Kidney epithelial cell (primary cell): ENCODE results near the gene PITRM1. TPM values are rescaled to one million over a fixed set of nuclear protein-coding genes. Genes with fewer than 3 reads are reported as not detected.

Source experiments
- DNase-seq: peaks from one replicate; pipeline ENCODE4 v3.0.0-alpha.2; 2010; ENCODE audit warnings: low read depth
- H3K27me3 ChIP-seq: 2 replicates; pipeline ENCODE4 v1.6.0; 2011; ENCODE audit warnings: low read length; ENCODE audit not compliant: control insufficient read depth, insufficient read depth
- H3K36me3 ChIP-seq: 2 replicates; pipeline ENCODE4 v1.5.1; 2011; ENCODE audit warnings: low read length; ENCODE audit not compliant: control insufficient read depth, insufficient read depth
- H3K4me3 ChIP-seq: 2 replicates; pipeline ENCODE4 v1.5.1; 2011; ENCODE audit warnings: low read depth, mild to moderate bottlenecking, control low read depth, low read length
- CTCF ChIP-seq: IDR thresholded peaks from 2 replicates; pipeline ENCODE4 v1.5.1; 2011; ENCODE audit warnings: mild to moderate bottlenecking, moderate library complexity, low read length, control low read depth, inconsistent platforms; ENCODE audit not compliant: insufficient read depth, poor library complexity, severe bottlenecking
- total RNA-seq: library from RNA; depleted of rRNA; stranded (reverse); fragments of >200 nt; gene quantifications from 2 replicates; pipeline ENCODE4 v1.2.3, GENCODE V29; 2015

PITRM1 gene
- total RNA-seq, 1 donor from 2014 or later, result 74.1 TPM

GRCh38 chr10:3129581-3130340 is 42.8 kb downstream of the PITRM1 start:
- DNase-seq, result no peak
- Histone ChIP-seq H3K27me3 (no peaks in the 10 kb centered on the region), H3K36me3 (peaks cover 6% of the 10 kb centered on the region), H3K4me3 (no peak overlapping the region)
- TF ChIP-seq CTCF, result no peak

- DNase-seq, result no peak
- Histone ChIP-seq H3K36me3 (peaks cover 4% of the 10 kb centered on the region), H3K4me3 (no peak overlapping the region), H3K27me3 (no peaks in the 10 kb centered on the region)
- TF ChIP-seq CTCF, result no peak
Observed at GRCh38 chr10:3128379-3129130, 44.0 kb downstream of the PITRM1 start.

GRCh38 chr10:3127921-3128320 is 44.7 kb downstream of the PITRM1 start:
- no peak for DNase-seq
- Histone ChIP-seq H3K36me3 (peaks cover 4% of the 10 kb centered on the region), H3K27me3 (no peaks in the 10 kb centered on the region), H3K4me3 (no peak overlapping the region)
- TF ChIP-seq CTCF, result no peak

- no peak overlapping the region for H3K4me3 ChIP-seq
- no peak for TF ChIP-seq CTCF
- no peaks in the 10 kb centered on the region for H3K27me3 ChIP-seq
- H3K36me3 ChIP-seq, result peaks cover 2% of the 10 kb centered on the region
- no peak for DNase-seq
Observed at GRCh38 chr10:3126741-3127346, 45.7 kb downstream of the PITRM1 start.

GRCh38 chr10:3126249-3126648 is 46.3 kb downstream of the PITRM1 start:
- peaks cover 2% of the 10 kb centered on the region for H3K36me3 ChIP-seq
- no peak for DNase-seq
- no peaks in the 10 kb centered on the region for H3K27me3 ChIP-seq
- H3K4me3 ChIP-seq, result no peak overlapping the region
- no peak for TF ChIP-seq CTCF
